ENCODE results near the gene SSC4D. TPM values are rescaled to one million over a fixed set of nuclear protein-coding genes. Genes with fewer than 3 reads are reported as not detected.

SSC4D gene
- total RNA-seq, 1 experiment from 2014 or later, result 18.1 TPM

- TF ChIP-seq ZNF263 (CRISPR knock-in tag; IDR thresholded peaks at IDR 0.05; ENCODE audit: low read depth), result no peak
- no peak for TF ChIP-seq SOX15 (CRISPR knock-in tag; IDR thresholded peaks at IDR 0.05)
- TF ChIP-seq USF2 (CRISPR knock-in tag; IDR thresholded peaks at IDR 0.05), result no peak
- TF ChIP-seq MLX (CRISPR knock-in tag; IDR thresholded peaks at IDR 0.05), result no peak
- no peak for TF ChIP-seq ZNF423 (CRISPR knock-in tag; IDR thresholded peaks at IDR 0.05)
- no peak for TF ChIP-seq E2F4 (CRISPR knock-in tag; IDR thresholded peaks at IDR 0.05; ENCODE audit: borderline replicate concordance, low read depth)
- no peak for TF ChIP-seq ARID4B (CRISPR knock-in tag; IDR thresholded peaks at IDR 0.05; ENCODE audit: borderline replicate concordance)
- TF ChIP-seq E2F5 (CRISPR knock-in tag; IDR thresholded peaks at IDR 0.05), result no peak
Observed at GRCh38 chr7:76371396-76371795, 38.1 kb downstream of the SSC4D start (continued).

GRCh38 chr7:76369018-76369417 is 40.5 kb downstream of the SSC4D start:
- no peak for DNase-seq (ENCODE audit: low spot score)
- ChIA-PET POLR2A (no interaction called here), CTCF (interaction anchor here (0.8 kb wide), 1 partner anchor 9 kb away, joined by 4 read pairs; no protein-coding TSS in a partner anchor)
- no peak overlapping the region for H3K27ac Mint-ChIP-seq
- no peak overlapping the region for H3K4me3 Mint-ChIP-seq
- no peak for TF ChIP-seq ERG (CRISPR knock-in tag; IDR thresholded peaks at IDR 0.05)
- H3K36me3 Mint-ChIP-seq, result no peaks in the 10 kb centered on the region
- ATAC-seq, result no peak
- H3K4me1 Mint-ChIP-seq, result peaks cover 22% of the 10 kb centered on the region
- peaks cover 9% of the 10 kb centered on the region for H3K27me3 Mint-ChIP-seq (ENCODE audit: low read depth)
- H3K9me3 Mint-ChIP-seq, result no peaks in the 10 kb centered on the region

GRCh38 chr7:76368190-76368589 is 41.3 kb downstream of the SSC4D start:
- H3K36me3 Mint-ChIP-seq, result no peaks in the 10 kb centered on the region
- no peak overlapping the region for H3K27ac Mint-ChIP-seq
- peaks cover 22% of the 10 kb centered on the region for H3K4me1 Mint-ChIP-seq
- no peak for ATAC-seq
- ChIA-PET POLR2A (interaction anchor here (0.5 kb wide), 1 partner anchor 109 kb away, joined by 4 read pairs; no protein-coding TSS in a partner anchor), CTCF (no interaction called here)
- DNase-seq (ENCODE audit: low spot score), result no peak
- peaks cover 3% of the 10 kb centered on the region for H3K27me3 Mint-ChIP-seq (ENCODE audit: low read depth)
- H3K4me3 Mint-ChIP-seq, result no peak overlapping the region
- no peaks in the 10 kb centered on the region for H3K9me3 Mint-ChIP-seq
- TF ChIP-seq ELF4 (CRISPR knock-in tag; IDR thresholded peaks at IDR 0.05; ENCODE audit: low read depth) (no peak), E2F5 (CRISPR knock-in tag; IDR thresholded peaks at IDR 0.05) (no peak), HMGA2 (CRISPR knock-in tag; IDR thresholded peaks at IDR 0.05) (no peak), FOXP4 (CRISPR knock-in tag; IDR thresholded peaks at IDR 0.05) (no peak), ZNF219 (CRISPR knock-in tag; IDR thresholded peaks at IDR 0.05; ENCODE audit: borderline replicate concordance) (no peak), ATF1 (CRISPR knock-in tag; IDR thresholded peaks at IDR 0.05) (no peak), ZMAT4 (CRISPR knock-in tag; IDR thresholded peaks at IDR 0.05) (no peak)

Data from WTC11 (cell line).